HG03097 (cell line): ENCODE measurements around the gene ARMH1.
"Not testable (repeated sequence)": the region's sequence is repeated elsewhere in the genome, so short reads cannot be mapped to it uniquely, and the experiment has no call there.

Experiments used
- ATAC-seq: cut with Tn5 transposase; IDR thresholded peaks from one replicate; pipeline ENCODE4 v1.9.1; 2021; ENCODE audit not compliant: unreplicated experiment, low FRiP score

Gene ARMH1

DNA sequence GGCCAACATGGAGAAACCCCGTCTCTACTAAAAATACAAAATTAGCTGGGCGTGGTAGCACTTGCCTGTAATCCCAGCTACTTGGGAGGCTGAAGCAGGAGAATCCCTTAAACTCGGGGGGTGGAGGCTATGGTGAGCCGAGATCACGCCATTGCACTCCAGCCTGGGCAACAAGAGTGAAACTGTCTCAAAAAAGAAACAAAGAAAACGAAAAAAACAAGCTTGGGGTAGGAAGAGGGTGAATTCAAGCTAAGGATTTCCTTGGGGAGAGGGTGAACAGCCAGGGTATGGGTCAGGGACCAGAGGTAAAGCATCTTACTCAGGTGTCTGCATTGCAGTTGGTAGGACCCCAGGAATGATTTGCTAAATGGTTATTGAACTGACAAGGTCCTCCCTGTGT, 91.9 kb downstream of the ARMH1 start:
- ATAC-seq = not testable (repeated sequence)
